GM19238 (cell line): ENCODE measurements around the gene ATOSB.

Experiments used
- DNase-seq: peaks from one replicate; pipeline ENCODE4 v3.0.0; 2011; ENCODE audit warnings: low spot score; ENCODE audit not compliant: insufficient read length

ATOSB gene

DNA sequence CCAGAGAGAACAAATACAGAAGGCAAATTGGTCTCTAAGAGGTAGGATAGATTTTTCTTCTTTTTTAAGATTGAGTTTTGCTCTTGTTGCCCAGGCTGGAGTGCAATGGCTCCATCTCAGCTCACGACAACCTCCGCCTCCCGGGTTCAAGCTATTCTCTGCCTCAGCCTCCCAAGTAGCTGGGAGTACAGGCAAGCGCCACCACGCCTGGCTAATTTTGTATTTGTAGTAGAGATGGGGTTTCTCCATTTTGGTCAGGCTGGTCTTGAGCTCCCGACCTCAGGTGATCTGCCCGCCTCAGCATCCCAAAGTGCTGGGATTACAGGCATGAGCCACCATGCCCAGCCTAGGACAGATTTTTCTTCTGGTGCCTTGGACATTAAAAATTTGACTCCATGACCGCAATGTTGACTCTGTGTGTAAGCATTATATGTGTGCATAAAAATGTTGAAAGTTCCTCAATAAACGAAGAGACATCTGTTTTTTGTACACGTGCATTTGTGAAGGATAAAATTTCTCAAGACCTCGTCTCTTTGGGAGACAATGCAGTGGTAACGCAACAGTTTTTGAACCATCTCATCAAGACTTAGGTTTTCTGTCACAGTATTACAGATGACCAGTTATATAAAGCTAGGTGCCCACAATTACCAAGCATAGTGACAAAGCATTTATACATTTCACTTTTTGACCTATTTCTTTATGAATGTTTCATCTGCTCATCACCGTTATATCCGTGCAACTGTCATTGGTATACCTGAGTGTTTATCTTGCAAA, 60.6 kb downstream of the ATOSB start:
- no peak for DNase-seq

GRCh38 chr9:35054185-35054835, 61.4 kb downstream of the ATOSB start:
- no peak for DNase-seq
